ENCODE measurements around the gene TGIF2. TPM values are rescaled to one million over a fixed set of nuclear protein-coding genes. Genes with fewer than 3 reads are reported as not detected.
A peak's percentile ranks its signal among the peaks of the same experiment; 100 is the strongest.

The TGIF2 gene
- total and polyA plus RNA-seq, 2 of the 13 experiments (the other 11 are each of a cell fraction or from before 2014, with no cell fraction given): 41.3 to 53.9 TPM

DNA sequence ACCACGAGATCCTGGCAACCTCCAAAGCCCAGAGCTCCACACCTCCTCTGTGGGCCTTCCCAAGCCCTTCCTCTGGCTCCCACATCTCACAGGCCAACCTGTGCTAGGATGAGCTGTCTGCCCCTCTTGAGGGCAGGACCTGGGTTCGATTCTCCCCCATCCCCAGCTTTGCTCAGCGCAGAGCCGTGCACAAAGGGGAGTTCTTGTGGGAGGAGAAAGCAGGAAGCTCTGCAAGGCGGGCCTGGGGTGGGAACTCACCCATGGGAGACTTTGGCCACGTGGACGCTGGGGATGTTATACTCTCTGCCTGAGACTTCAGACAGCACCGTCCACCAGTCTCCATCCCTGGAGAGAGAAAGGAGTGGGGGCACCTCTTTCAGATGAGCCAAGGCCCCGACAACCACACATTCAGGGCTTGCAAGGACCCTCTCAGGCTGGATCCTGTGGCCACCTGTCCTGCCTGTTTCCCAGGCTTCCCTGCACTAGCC, 59.9 kb downstream of the TGIF2 start (continued):
- no peak for TF ChIP-seq MAFK (conservative IDR thresholded peaks at IDR 0.05 in 1 of 2, IDR thresholded peaks at IDR 0.05 in 1 of 2; ENCODE audit: low read length in 2 of 2)
- TF ChIP-seq MYNN (CRISPR knock-in tag; IDR thresholded peaks at IDR 0.05; ENCODE audit: low read depth): no peak
- no peak for TF ChIP-seq NCOR1 (IDR thresholded peaks at IDR 0.05; ENCODE audit: borderline replicate concordance, low read length)
- TF ChIP-seq ZNF333 (CRISPR knock-in tag; IDR thresholded peaks at IDR 0.05; ENCODE audit: borderline replicate concordance): no peak
- TF ChIP-seq, protein P1, sequence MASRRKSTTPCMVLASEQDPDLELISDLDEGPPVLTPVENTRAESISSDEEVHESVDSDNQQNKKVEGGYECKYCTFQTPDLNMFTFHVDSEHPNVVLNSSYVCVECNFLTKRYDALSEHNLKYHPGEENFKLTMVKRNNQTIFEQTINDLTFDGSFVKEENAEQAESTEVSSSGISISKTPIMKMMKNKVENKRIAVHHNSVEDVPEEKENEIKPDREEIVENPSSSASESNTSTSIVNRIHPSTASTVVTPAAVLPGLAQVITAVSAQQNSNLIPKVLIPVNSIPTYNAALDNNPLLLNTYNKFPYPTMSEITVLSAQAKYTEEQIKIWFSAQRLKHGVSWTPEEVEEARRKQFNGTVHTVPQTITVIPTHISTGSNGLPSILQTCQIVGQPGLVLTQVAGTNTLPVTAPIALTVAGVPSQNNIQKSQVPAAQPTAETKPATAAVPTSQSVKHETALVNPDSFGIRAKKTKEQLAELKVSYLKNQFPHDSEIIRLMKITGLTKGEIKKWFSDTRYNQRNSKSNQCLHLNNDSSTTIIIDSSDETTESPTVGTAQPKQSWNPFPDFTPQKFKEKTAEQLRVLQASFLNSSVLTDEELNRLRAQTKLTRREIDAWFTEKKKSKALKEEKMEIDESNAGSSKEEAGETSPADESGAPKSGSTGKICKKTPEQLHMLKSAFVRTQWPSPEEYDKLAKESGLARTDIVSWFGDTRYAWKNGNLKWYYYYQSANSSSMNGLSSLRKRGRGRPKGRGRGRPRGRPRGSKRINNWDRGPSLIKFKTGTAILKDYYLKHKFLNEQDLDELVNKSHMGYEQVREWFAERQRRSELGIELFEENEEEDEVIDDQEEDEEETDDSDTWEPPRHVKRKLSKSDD (CRISPR knock-in tag; IDR thresholded peaks at IDR 0.05; ENCODE audit: low read depth): no peak
- no peak for TF ChIP-seq ZFYVE20 (CRISPR knock-in tag; IDR thresholded peaks at IDR 0.05; ENCODE audit: borderline replicate concordance, low read depth)
- TF ChIP-seq, protein P2, sequence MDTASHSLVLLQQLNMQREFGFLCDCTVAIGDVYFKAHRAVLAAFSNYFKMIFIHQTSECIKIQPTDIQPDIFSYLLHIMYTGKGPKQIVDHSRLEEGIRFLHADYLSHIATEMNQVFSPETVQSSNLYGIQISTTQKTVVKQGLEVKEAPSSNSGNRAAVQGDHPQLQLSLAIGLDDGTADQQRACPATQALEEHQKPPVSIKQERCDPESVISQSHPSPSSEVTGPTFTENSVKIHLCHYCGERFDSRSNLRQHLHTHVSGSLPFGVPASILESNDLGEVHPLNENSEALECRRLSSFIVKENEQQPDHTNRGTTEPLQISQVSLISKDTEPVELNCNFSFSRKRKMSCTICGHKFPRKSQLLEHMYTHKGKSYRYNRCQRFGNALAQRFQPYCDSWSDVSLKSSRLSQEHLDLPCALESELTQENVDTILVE (CRISPR knock-in tag; IDR thresholded peaks at IDR 0.05): no peak
- TF ChIP-seq, protein P3, sequence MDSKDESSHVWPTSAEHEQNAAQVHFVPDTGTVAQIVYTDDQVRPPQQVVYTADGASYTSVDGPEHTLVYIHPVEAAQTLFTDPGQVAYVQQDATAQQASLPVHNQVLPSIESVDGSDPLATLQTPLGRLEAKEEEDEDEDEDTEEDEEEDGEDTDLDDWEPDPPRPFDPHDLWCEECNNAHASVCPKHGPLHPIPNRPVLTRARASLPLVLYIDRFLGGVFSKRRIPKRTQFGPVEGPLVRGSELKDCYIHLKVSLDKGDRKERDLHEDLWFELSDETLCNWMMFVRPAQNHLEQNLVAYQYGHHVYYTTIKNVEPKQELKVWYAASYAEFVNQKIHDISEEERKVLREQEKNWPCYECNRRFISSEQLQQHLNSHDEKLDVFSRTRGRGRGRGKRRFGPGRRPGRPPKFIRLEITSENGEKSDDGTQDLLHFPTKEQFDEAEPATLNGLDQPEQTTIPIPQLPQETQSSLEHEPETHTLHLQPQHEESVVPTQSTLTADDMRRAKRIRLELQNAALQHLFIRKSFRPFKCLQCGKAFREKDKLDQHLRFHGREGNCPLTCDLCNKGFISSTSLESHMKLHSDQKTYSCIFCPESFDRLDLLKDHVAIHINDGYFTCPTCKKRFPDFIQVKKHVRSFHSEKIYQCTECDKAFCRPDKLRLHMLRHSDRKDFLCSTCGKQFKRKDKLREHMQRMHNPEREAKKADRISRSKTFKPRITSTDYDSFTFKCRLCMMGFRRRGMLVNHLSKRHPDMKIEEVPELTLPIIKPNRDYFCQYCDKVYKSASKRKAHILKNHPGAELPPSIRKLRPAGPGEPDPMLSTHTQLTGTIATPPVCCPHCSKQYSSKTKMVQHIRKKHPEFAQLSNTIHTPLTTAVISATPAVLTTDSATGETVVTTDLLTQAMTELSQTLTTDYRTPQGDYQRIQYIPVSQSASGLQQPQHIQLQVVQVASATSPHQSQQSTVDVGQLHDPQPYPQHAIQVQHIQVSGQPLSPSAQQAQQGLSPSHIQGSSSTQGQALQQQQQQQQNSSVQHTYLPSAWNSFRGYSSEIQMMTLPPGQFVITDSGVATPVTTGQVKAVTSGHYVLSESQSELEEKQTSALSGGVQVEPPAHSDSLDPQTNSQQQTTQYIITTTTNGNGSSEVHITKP (CRISPR knock-in tag; IDR thresholded peaks at IDR 0.05; ENCODE audit: low read depth): no peak
- no peak for TF ChIP-seq ZNF337 (CRISPR knock-in tag; IDR thresholded peaks at IDR 0.05; ENCODE audit: borderline replicate concordance, low read depth)
- TF ChIP-seq HNRNPLL (IDR thresholded peaks at IDR 0.05; ENCODE audit: low read depth, low read length, poor library complexity, severe bottlenecking): no peak
- TF ChIP-seq, protein P4, sequence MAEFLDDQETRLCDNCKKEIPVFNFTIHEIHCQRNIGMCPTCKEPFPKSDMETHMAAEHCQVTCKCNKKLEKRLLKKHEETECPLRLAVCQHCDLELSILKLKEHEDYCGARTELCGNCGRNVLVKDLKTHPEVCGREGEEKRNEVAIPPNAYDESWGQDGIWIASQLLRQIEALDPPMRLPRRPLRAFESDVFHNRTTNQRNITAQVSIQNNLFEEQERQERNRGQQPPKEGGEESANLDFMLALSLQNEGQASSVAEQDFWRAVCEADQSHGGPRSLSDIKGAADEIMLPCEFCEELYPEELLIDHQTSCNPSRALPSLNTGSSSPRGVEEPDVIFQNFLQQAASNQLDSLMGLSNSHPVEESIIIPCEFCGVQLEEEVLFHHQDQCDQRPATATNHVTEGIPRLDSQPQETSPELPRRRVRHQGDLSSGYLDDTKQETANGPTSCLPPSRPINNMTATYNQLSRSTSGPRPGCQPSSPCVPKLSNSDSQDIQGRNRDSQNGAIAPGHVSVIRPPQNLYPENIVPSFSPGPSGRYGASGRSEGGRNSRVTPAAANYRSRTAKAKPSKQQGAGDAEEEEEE (CRISPR knock-in tag; IDR thresholded peaks at IDR 0.05; ENCODE audit: borderline replicate concordance): no peak
- no peak for TF ChIP-seq ZNF652 (CRISPR knock-in tag; IDR thresholded peaks at IDR 0.05; ENCODE audit: borderline replicate concordance, low read depth)
- no peak for TF ChIP-seq RXRB (CRISPR knock-in tag; IDR thresholded peaks at IDR 0.05; ENCODE audit: borderline replicate concordance)
- TF ChIP-seq KLF13 (CRISPR knock-in tag; IDR thresholded peaks at IDR 0.05): peak; percentile 47; the same call in 1 of the 2 replicates
- TF ChIP-seq ETV5 (CRISPR knock-in tag; IDR thresholded peaks at IDR 0.05; ENCODE audit: borderline replicate concordance): 0 out of 2 replicates have a peak, but pooled peaks have one; percentile 11
